Panc1 (cell line): Measurements from ENCODE around the gene PMP22. TPM values are rescaled to one million over a fixed set of nuclear protein-coding genes. Genes with fewer than 3 reads are reported as not detected.

Experiments
- ATAC-seq: fragments of 200-7000 bp; cut with Tn5 transposase; 2 replicates; pipeline ENCODE4 v1.9.1; 2020; ENCODE audit warnings: mild to moderate bottlenecking, moderate library complexity
- BruUV-seq: library from RNA; stranded (reverse); fragments of 400-500 nt; replicated peaks from 2 replicates; lab custom pipeline; 2021; lab: Mats Ljungman, UMichigan
- CTCF ChIA-PET: fragments of 300-600 bp; sonication (Branson Sonifier 250); formaldehyde crosslinking; loops from one replicate; lab custom pipeline; 2022; ENCODE audit warnings: antibody characterized with exemption; lab: Charles Lee
- POLR2A ChIA-PET: fragments of 300-600 bp; sonication (Branson Sonifier 250); formaldehyde crosslinking; loops from one replicate; lab custom pipeline; 2022; ENCODE audit warnings: antibody characterized with exemption; lab: Charles Lee
- DNase-seq: peaks from one replicate; pipeline ENCODE4 v3.0.0-alpha.2; 2010; ENCODE audit warnings: low read depth, low spot score
- H3K27ac ChIP-seq: 2 replicates; pipeline ENCODE4 v1.5.1; 2011; ENCODE audit warnings: mild to moderate bottlenecking, low read length, inconsistent platforms
- H3K27me3 ChIP-seq: fragments of 200-500 bp; sonication (Bioruptor generic); 2 replicates; pipeline ENCODE4 v1.6.0; 2014; ENCODE audit warnings: low read length, inconsistent platforms; ENCODE audit not compliant: control insufficient read depth, insufficient read depth
- H3K36me3 ChIP-seq: fragments of 200-500 bp; sonication (Bioruptor generic); 2 replicates; pipeline ENCODE4 v1.5.1; 2014; ENCODE audit warnings: inconsistent platforms, mild to moderate bottlenecking, low read length, moderate library complexity; ENCODE audit not compliant: control insufficient read depth, insufficient read depth
- H3K4me1 ChIP-seq: 2 replicates; pipeline ENCODE4 v1.5.1; 2011; ENCODE audit warnings: inconsistent platforms, mild to moderate bottlenecking, low read length, moderate library complexity; ENCODE audit not compliant: control insufficient read depth, insufficient read depth
- H3K4me3 ChIP-seq, 2 experiments: 2 replicates each; pipeline ENCODE4 v1.5.1; 2011 to 2012; ENCODE audit warnings: low read depth in 2 of 2, low read length in 2 of 2, mild to moderate bottlenecking in 2 of 2, inconsistent platforms in 1 of 2, moderate library complexity in 1 of 2
- H3K9me3 ChIP-seq: fragments of 200-500 bp; sonication (Bioruptor generic); 2 replicates; pipeline ENCODE4 v1.5.1; 2014; ENCODE audit warnings: low read depth, mild to moderate bottlenecking, inconsistent platforms, low read length, moderate library complexity; ENCODE audit not compliant: control insufficient read depth, insufficient read depth
- POLR2AphosphoS5 ChIP-seq: IDR thresholded peaks from 2 replicates; pipeline ENCODE4 v1.6.1; 2012; ENCODE audit warnings: mild to moderate bottlenecking, low read depth, low read length, moderate library complexity
- SIN3A ChIP-seq: IDR thresholded peaks from 2 replicates; pipeline ENCODE4 v1.6.1; 2012; ENCODE audit warnings: low read depth, mild to moderate bottlenecking, low read length, moderate library complexity, borderline replicate concordance; ENCODE audit not compliant: insufficient read depth
- TCF7L2 ChIP-seq: IDR thresholded peaks from 2 replicates; pipeline ENCODE4 v1.6.1; 2011; ENCODE audit warnings: mild to moderate bottlenecking, low read depth, low read length, inconsistent platforms
- in situ Hi-C: cut with HindIII; loops from 2 replicates; pipeline ENCODE4 v1.10.0; 2016; ENCODE audit warnings: low sequenced_read_pairs, low pct_unique_long_range_greater_than_20kb
- intact Hi-C: fragments of 100-400 bp; cut with micrococcal nuclease; formaldehyde crosslinking; loops from one replicate; pipeline ENCODE4 v1.10.0; 2022; ENCODE audit not compliant: unreplicated experiment
- total RNA-seq: library from RNA; stranded (reverse); gene quantifications from one replicate; pipeline ENCODE4 v1.2.1, GENCODE V29; 2021; ENCODE audit not compliant: unreplicated experiment
- TF ChIP-seq, protein P1 (sequence below), 2 experiments: IDR thresholded peaks; 2 replicates each; pipeline ENCODE4 v1.6.1; 2011 to 2012; ENCODE audit warnings: low read depth in 2 of 2, control low read depth in 1 of 2, low read length in 1 of 2, mild to moderate bottlenecking in 1 of 2, moderate library complexity in 1 of 2; ENCODE audit not compliant: insufficient read depth in 1 of 2
- TF ChIP-seq, protein P2 (sequence below): fragments of 450-650 bp; IDR thresholded peaks from 2 replicates; pipeline ENCODE4 v1.5.1; 2017; ENCODE audit warnings: mild to moderate bottlenecking

Gene PMP22
- total RNA-seq, 1 experiment from 2014 or later = 6.0 TPM

DNA sequence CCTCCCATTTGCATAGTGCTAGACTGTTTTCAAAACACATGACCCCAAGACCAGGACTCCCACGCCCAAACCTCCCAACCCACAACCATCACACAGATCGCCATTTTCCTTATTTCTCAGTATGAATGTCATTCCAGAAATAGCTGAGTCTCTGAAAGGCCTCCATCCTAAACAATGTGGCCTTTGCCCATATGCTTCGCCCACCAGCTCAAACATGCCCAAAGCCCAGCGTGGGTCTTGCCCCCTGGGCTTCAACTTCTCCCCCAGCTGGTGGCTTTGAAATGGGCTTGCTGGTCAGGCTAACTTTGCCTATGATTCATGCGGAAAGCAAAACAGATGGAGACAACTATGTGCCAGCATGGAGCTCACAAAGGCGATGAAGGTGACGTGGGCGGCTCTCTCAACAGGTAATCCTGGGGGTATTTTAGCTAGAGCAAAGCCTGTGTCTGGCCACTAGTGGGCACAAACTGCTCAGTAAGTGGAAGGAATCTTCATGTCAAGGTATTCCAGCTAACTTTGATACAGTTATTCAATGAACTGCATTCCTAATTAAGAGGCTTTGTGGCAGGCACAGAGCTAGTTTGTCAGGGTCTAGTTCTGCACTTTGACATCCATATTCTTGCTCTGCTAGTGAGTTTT lies 17.1 kb downstream of the PMP22 start:
- intact Hi-C loops = no loop called here
- ChIA-PET POLR2A (no interaction called here), CTCF (no interaction called here)
- no TSS peak for BruUV-seq
- Histone ChIP-seq H3K27ac (no peak overlapping the region), H3K36me3 (no peaks in the 10 kb centered on the region), H3K27me3 (no peaks in the 10 kb centered on the region), H3K4me3 (no peak overlapping the region), H3K9me3 (no peaks in the 10 kb centered on the region), H3K4me1 (no peaks in the 10 kb centered on the region)
- in situ Hi-C loops = no loop called here
- DNase-seq = no peak
- ATAC-seq = no peak
- TF ChIP-seq, protein P1, sequence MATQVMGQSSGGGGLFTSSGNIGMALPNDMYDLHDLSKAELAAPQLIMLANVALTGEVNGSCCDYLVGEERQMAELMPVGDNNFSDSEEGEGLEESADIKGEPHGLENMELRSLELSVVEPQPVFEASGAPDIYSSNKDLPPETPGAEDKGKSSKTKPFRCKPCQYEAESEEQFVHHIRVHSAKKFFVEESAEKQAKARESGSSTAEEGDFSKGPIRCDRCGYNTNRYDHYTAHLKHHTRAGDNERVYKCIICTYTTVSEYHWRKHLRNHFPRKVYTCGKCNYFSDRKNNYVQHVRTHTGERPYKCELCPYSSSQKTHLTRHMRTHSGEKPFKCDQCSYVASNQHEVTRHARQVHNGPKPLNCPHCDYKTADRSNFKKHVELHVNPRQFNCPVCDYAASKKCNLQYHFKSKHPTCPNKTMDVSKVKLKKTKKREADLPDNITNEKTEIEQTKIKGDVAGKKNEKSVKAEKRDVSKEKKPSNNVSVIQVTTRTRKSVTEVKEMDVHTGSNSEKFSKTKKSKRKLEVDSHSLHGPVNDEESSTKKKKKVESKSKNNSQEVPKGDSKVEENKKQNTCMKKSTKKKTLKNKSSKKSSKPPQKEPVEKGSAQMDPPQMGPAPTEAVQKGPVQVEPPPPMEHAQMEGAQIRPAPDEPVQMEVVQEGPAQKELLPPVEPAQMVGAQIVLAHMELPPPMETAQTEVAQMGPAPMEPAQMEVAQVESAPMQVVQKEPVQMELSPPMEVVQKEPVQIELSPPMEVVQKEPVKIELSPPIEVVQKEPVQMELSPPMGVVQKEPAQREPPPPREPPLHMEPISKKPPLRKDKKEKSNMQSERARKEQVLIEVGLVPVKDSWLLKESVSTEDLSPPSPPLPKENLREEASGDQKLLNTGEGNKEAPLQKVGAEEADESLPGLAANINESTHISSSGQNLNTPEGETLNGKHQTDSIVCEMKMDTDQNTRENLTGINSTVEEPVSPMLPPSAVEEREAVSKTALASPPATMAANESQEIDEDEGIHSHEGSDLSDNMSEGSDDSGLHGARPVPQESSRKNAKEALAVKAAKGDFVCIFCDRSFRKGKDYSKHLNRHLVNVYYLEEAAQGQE (IDR thresholded peaks at IDR 0.05; ENCODE audit: insufficient read depth in 1 of 2, low read depth in 2 of 2, low read length in 1 of 2) = no peak
- TF ChIP-seq, protein P2, sequence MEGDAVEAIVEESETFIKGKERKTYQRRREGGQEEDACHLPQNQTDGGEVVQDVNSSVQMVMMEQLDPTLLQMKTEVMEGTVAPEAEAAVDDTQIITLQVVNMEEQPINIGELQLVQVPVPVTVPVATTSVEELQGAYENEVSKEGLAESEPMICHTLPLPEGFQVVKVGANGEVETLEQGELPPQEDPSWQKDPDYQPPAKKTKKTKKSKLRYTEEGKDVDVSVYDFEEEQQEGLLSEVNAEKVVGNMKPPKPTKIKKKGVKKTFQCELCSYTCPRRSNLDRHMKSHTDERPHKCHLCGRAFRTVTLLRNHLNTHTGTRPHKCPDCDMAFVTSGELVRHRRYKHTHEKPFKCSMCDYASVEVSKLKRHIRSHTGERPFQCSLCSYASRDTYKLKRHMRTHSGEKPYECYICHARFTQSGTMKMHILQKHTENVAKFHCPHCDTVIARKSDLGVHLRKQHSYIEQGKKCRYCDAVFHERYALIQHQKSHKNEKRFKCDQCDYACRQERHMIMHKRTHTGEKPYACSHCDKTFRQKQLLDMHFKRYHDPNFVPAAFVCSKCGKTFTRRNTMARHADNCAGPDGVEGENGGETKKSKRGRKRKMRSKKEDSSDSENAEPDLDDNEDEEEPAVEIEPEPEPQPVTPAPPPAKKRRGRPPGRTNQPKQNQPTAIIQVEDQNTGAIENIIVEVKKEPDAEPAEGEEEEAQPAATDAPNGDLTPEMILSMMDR = peak; percentile 43

DNA sequence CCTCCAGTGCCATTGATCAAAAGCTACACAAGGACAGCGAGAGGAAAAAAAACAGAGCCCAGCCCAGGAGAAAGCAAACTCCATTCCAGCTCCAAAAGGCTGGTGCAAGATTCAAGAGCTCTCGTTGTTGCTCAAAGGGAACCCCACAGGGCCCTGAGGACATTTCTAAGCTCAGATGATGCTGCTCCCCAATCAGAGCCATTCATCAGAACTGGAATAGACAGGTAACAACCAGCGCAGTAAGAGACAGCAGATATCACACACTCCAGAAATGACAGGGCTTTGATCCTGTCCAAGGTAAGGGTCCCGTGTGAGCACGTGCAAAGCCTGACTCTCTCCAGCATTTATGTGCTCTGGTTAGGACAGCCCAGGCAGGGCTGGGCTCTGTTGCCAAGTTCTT lies 20.1 kb downstream of the PMP22 start:
- Histone ChIP-seq H3K36me3 (no peaks in the 10 kb centered on the region), H3K4me1 (no peaks in the 10 kb centered on the region), H3K9me3 (no peaks in the 10 kb centered on the region), H3K4me3 (no peak overlapping the region), H3K27me3 (no peaks in the 10 kb centered on the region), H3K27ac (no peak overlapping the region)
- no TSS peak for BruUV-seq
- in situ Hi-C loops = no loop called here
- ChIA-PET CTCF (no interaction called here), POLR2A (no interaction called here)
- no peak for ATAC-seq
- TF ChIP-seq SIN3A = no peak
- TF ChIP-seq, protein P2 = no peak
- no peak for TF ChIP-seq POLR2AphosphoS5
- TF ChIP-seq TCF7L2 = no peak
- TF ChIP-seq, protein P1 (IDR thresholded peaks at IDR 0.05; ENCODE audit: insufficient read depth in 1 of 2, low read depth in 2 of 2, low read length in 1 of 2) = no peak
- no peak for DNase-seq
- intact Hi-C loops = no loop called here
